Measurements from ENCODE around the gene NAA30.

Gene NAA30

DNA sequence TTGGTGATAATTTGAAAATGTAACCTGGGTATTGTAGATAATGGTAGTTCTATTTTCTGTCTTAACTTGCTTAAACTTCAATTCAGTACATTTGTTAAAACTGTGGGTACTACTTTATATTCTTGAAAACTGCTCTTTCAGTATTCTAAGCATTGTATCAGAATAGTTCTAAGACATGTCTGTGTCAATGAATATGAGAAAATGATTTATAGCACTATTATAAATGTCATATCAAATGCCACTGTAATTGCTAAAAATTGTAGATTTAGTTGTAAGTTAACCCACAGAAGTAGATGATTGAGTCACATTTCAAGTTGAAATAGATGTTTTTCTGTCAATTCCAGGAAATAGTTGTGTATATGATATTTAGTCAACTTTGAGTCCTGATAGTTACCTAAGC lies 2.4 kb downstream of the NAA30 start:
- no peak for DNase-seq (ENCODE audit: low spot score)

DNA sequence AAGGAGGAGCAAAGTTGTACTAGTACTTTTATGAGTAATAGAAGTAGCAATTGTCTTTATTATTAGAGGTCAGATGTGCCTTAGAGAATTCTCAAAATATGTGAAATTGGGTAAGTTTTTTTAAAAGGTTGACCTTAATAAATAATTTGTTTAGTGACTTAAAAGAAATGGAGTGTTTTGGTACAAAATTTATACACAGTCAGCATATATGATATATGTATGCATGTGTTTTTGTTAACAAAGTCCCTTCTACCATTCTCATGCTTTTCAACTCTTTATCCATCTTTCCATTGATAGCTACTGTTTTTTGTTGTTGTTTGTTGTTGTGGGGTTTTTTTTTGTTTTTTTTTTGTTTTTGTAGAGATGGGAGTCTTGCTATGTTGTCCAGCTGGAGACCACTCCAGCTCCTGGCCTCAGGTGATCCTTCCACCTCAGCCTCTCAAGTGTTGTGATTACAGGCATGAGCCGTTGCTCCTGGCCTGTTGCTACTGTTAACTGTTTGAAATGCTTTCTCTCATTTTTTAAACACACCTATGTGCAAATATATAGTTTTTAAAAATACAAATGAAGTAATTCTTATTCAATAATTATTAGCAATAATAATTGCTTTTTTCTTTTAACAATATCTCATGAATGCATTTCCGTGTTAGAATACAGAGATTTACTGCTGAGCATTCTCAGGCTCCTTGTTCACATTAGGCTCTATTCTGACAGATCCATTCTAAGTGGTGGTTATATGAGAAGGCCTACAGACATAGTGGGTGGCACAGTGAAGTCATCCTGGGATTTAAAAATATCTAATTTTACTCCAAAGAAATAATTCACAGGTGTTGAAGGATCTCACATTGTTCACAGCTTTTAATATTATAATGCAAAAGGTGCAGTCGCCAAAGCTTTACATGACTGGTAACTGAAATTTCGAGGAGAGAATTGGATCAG lies 10.4 kb downstream of the NAA30 start:
- no peak for DNase-seq (ENCODE audit: low spot score)

DNA sequence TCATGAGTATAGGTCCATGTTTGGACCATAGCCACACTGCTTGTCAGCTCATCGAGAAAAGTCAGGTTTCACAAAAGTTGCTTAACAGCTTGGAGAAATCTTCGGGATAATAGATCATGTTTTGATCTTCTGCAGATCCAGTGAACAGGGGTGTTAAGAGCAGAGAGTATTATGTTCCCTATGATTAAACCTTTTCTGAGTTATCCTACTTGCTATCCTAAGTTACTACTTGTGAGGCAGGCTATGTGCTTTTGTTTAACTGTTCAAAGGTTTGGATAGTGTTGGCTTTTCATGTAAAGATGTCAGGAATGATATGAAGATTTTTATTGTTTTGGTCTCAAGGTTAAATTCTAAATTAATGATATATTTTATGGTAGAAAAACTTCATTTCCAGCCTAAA lies 11.1 kb downstream of the NAA30 start:
- DNase-seq (ENCODE audit: low spot score): no peak

DNA sequence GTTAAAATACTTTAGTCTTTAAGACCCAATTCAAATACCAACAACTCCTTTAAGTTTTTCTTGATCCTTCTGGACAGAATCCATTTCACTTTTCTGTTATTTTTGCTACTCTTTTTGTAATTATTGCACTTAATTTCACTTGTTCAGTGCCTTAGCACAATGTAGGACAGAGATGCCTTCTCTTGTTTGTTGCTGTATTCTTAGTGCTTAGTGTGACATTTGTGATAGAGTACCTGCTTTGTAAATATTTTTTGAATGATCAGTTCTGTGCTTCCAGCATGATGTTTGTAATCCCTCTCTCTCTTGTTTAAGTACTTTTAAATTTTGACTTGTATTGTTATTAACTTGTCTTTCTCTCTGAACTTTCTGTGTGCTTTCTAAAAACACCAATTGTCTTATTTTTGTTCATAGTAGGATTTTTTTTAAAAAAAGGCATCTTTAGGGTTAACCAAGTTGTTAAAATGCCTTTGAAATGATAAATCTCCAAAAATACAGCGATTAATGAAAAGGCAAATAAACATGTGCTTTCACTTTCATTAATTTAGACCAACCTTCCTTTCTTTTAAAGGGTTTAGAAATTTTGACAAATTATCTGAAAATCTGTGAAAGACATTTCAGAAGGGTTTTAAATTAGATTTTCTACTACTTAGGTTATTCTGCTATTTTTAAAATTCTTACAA lies 11.9 kb downstream of the NAA30 start:
- DNase-seq (ENCODE audit: low spot score): no peak

DNA sequence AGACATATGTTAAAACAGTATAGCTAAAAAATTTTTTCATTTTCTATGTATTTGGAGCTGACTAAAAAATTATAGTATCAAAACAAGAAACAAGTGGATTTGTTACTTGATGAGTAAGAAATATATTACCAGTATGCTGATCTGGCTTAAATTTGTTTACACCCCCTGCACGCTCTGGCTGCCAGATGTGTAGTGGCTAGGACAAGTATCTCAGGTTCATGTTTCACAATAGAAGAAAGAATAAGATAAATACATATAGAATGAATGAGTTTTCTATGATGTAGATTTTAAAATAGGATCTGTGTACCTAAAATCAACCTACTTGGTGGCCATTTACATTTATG lies 13.1 kb downstream of the NAA30 start:
- DNase-seq (ENCODE audit: low spot score): no peak

GRCh38 chr14:57405562-57405961 lies 15.2 kb downstream of the NAA30 start:
- DNase-seq (ENCODE audit: low spot score): no peak

DNA sequence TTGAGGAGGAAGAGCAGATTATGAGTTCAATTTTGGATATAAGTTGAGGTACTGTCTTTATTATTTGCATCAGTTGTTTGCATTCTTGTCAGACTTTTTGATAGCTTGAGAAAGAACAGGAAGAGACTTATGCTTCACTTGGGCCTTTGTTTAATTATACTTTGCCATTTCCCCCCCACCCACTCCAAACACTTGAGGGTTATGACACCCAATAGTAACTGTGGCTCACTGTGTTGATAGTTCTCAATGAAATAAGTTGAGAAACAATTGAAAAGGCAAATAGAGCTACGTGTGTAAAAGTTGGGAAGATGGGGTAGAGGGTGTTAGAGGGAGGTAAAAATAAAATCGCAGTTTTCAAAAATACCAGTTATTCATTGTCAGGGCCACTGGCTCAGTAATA lies 17.7 kb downstream of the NAA30 start:
- DNase-seq (ENCODE audit: low spot score): no peak

GRCh38 chr14:57408634-57409033 lies 18.2 kb downstream of the NAA30 start:
- no peak for DNase-seq (ENCODE audit: low spot score)

GRCh38 chr14:57412341-57412740 lies 22.0 kb downstream of the NAA30 start:
- DNase-seq (ENCODE audit: low spot score): no peak

DNA sequence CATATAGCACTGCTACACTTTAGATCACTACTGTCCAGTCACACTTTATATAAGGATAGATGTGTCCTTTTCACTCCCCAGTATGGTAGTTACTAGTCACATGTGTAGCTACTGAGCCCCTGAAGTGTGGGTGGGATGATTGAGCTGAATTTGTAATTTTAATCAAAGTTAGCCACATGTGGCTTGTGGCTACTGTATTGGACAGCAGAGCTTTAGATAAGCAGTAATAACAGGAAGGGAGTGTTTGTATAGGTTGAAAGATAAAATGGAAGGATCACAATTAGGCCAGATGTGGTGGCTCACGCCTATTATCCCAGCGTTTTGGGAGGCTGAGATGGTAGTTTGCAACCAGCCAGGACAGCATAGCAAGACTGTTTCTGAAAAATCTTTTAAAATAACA lies 23.5 kb downstream of the NAA30 start:
- DNase-seq (ENCODE audit: low spot score): no peak

DNA sequence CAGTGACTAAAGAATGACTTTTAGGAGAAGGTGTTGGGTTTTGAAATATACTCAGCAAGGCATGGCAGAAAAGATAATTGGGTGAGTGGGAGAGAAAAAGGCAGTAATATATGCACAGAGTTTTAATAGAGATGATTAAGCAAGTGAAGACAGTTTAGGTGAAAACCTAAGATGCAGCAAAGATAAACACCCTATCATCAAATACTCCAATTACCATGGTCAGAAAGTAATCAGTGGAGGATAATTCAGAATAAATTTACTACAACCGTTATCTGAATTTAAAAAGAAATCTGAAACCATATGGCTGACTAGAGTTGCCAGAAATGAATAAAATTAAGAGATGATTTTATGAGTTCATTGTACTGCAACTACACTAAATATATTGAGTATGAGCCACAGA lies 26.8 kb downstream of the NAA30 start:
- no peak for DNase-seq (ENCODE audit: low spot score)

DNA sequence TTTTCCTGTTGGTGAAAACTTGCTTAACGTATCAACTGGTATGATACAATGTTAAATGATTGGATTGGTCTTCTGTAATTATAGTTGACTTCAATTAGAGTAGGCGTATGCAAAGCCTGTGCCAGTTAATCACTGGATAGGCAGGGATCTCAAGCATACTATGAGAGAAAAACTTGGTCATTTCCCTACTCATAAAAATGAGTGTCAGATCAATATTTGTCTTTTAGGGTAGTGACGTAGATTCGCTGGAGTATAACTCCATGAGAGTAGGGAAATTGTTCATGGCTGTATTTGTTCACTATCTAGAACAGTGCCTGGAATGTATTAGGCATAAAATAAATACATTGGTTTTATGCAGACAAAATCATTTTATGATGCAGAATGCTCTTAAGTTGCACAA lies 28.6 kb downstream of the NAA30 start:
- no peak for DNase-seq (ENCODE audit: low spot score)

DNA sequence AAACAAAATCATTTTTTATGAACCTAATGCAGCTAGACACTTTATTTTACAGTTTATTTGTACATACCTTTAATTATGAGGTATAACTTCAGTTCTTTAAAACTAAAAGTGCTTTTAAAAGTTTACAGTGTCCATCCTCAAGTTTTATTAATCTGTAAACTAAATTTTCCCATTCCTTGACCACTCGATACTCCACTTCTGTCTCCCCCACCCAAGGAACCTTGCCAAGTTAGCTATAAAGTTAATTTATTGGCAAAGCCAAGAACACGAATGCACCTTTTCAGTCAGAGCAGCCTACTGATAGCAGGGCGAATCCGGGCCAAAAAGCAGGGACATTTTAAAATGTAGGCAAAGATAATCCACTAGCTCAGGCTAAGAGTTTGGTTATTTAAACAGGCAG lies 29.6 kb downstream of the NAA30 start:
- no peak for DNase-seq (ENCODE audit: low spot score)

DNA sequence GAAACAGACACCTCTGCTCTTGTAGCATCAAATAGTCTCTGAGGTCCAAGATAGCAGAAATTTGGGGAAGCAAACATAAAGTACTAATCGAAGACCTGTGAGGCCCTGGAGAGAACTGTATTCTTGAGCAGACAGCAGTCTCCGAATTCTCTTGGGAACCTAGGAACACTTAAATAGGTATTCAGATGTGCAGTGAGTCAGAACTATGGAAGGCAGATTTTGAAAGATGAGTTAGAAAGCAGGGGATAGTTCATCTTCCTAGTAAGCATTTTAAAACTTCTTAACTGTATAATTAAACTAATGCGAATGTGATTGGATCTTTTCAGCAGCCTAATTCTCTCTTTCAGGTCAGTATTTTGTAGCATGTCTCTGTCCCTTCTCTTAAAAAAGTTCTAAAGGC lies 30.6 kb downstream of the NAA30 start:
- no peak for DNase-seq (ENCODE audit: low spot score)

GRCh38 chr14:57435923-57436322 lies 45.5 kb downstream of the NAA30 start:
- DNase-seq (ENCODE audit: low spot score): no peak

- DNase-seq (ENCODE audit: low spot score): no peak
These were observed 71.5 kb downstream of the NAA30 start for GRCh38 chr14:57461777-57462320.

- DNase-seq (ENCODE audit: low spot score): no peak
These were observed 72.2 kb downstream of the NAA30 start for GRCh38 chr14:57462551-57462950.

- no peak for DNase-seq (ENCODE audit: low spot score)
These were observed 73.8 kb downstream of the NAA30 start for GRCh38 chr14:57464008-57464730.

All from iPS-NIHi11 (cell line).